Measurements from ENCODE around the gene GTF2A1L. TPM values are rescaled to one million over a fixed set of nuclear protein-coding genes. Genes with fewer than 3 reads are reported as not detected.

Gene GTF2A1L
- total and polyA plus RNA-seq, 4 donors, result 0.02 to 0.67 TPM; not detected in 2

DNA sequence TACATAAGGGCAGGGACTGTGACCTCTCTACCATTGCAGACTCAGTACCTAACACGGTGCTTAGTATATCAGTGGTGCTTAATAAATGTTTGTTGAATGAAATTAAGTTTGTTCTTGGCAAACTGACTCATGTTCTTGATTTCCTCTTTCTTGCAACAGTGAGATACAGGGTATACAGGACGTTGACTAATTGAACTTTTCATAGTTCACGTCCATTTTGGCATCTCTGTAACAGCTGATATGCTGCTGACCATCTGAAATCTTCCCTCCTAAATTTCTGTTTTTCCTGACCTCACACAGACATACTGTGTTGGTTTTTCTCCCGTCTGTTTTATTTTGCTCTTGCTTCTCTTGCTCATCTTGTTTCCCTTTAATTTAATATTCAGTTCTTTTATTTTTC lies 93.7 kb downstream of the GTF2A1L start:
- Histone ChIP-seq H3K36me3 (ENCODE audit: control insufficient read depth in 4 of 4, insufficient read depth in 3 of 4, low read depth in 1 of 4, low read length in 3 of 4) (no peaks in the 10 kb centered on the region), H3K4me3 (ENCODE audit: low read depth in 1 of 3, low read length in 3 of 3) (no peak overlapping the region), H3K27ac (ENCODE audit: low read depth in 1 of 2, low read length in 2 of 2) (no peak overlapping the region), H3K9me3 (ENCODE audit: control insufficient read depth in 4 of 4, low read length in 3 of 4) (no peaks in the 10 kb centered on the region), H3K4me1 (ENCODE audit: control insufficient read depth in 4 of 4, insufficient read depth in 4 of 4, low read length in 3 of 4) (no peaks in the 10 kb centered on the region), H3K9ac (ENCODE audit: low read depth in 1 of 2, low read length in 2 of 2) (no peak overlapping the region), H3K27me3 (ENCODE audit: control insufficient read depth in 4 of 4, insufficient read depth in 4 of 4, low read length in 3 of 4) (no peaks in the 10 kb centered on the region)
- no peak for TF ChIP-seq FOXA1 (IDR thresholded peaks at IDR 0.05)
- TF ChIP-seq JUND (IDR thresholded peaks at IDR 0.05), result no peak
- TF ChIP-seq MAX (IDR thresholded peaks at IDR 0.05), result no peak
- no peak for TF ChIP-seq TAF1 (conservative IDR thresholded peaks at IDR 0.05)
- no peak for TF ChIP-seq GABPA (IDR thresholded peaks at IDR 0.05 in 1 of 2, conservative IDR thresholded peaks at IDR 0.05 in 1 of 2)
- TF ChIP-seq NR2F2 (IDR thresholded peaks at IDR 0.05), result no peak
- TF ChIP-seq RAD21 (IDR thresholded peaks at IDR 0.05), result no peak
- TF ChIP-seq YY1 (IDR thresholded peaks at IDR 0.05), result no peak
- TF ChIP-seq, protein P1, sequence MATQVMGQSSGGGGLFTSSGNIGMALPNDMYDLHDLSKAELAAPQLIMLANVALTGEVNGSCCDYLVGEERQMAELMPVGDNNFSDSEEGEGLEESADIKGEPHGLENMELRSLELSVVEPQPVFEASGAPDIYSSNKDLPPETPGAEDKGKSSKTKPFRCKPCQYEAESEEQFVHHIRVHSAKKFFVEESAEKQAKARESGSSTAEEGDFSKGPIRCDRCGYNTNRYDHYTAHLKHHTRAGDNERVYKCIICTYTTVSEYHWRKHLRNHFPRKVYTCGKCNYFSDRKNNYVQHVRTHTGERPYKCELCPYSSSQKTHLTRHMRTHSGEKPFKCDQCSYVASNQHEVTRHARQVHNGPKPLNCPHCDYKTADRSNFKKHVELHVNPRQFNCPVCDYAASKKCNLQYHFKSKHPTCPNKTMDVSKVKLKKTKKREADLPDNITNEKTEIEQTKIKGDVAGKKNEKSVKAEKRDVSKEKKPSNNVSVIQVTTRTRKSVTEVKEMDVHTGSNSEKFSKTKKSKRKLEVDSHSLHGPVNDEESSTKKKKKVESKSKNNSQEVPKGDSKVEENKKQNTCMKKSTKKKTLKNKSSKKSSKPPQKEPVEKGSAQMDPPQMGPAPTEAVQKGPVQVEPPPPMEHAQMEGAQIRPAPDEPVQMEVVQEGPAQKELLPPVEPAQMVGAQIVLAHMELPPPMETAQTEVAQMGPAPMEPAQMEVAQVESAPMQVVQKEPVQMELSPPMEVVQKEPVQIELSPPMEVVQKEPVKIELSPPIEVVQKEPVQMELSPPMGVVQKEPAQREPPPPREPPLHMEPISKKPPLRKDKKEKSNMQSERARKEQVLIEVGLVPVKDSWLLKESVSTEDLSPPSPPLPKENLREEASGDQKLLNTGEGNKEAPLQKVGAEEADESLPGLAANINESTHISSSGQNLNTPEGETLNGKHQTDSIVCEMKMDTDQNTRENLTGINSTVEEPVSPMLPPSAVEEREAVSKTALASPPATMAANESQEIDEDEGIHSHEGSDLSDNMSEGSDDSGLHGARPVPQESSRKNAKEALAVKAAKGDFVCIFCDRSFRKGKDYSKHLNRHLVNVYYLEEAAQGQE (IDR thresholded peaks at IDR 0.05), result no peak
- TF ChIP-seq HNF4A (conservative IDR thresholded peaks at IDR 0.05), result no peak
- TF ChIP-seq HNF4G (IDR thresholded peaks at IDR 0.05), result no peak
- TF ChIP-seq ATF3 (IDR thresholded peaks at IDR 0.05), result no peak
- no peak for TF ChIP-seq SP1 (IDR thresholded peaks at IDR 0.05)
- TF ChIP-seq, protein P2, sequence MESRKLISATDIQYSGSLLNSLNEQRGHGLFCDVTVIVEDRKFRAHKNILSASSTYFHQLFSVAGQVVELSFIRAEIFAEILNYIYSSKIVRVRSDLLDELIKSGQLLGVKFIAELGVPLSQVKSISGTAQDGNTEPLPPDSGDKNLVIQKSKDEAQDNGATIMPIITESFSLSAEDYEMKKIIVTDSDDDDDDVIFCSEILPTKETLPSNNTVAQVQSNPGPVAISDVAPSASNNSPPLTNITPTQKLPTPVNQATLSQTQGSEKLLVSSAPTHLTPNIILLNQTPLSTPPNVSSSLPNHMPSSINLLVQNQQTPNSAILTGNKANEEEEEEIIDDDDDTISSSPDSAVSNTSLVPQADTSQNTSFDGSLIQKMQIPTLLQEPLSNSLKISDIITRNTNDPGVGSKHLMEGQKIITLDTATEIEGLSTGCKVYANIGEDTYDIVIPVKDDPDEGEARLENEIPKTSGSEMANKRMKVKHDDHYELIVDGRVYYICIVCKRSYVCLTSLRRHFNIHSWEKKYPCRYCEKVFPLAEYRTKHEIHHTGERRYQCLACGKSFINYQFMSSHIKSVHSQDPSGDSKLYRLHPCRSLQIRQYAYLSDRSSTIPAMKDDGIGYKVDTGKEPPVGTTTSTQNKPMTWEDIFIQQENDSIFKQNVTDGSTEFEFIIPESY (IDR thresholded peaks at IDR 0.05), result no peak
- TF ChIP-seq RXRA (IDR thresholded peaks at IDR 0.05), result no peak
- 39% methylated on average over 4 of the region's 4 CpGs for WGBS
- no peak for DNase-seq (ENCODE audit: low spot score)

- no peak overlapping the region for H3K4me3 ChIP-seq (ENCODE audit: low read depth in 1 of 3, low read length in 3 of 3)
- WGBS, result 54% methylated on average over 2 of the region's 2 CpGs
- TF ChIP-seq JUND (IDR thresholded peaks at IDR 0.05), result no peak
- no peak for TF ChIP-seq FOXA2 (IDR thresholded peaks at IDR 0.05)
- no peak for TF ChIP-seq MAX (IDR thresholded peaks at IDR 0.05)
- TF ChIP-seq, protein P2 (IDR thresholded peaks at IDR 0.05), result no peak
- no peak for TF ChIP-seq HNF4G (IDR thresholded peaks at IDR 0.05)
- TF ChIP-seq TAF1 (conservative IDR thresholded peaks at IDR 0.05), result no peak
- no peak for TF ChIP-seq HNF4A (conservative IDR thresholded peaks at IDR 0.05)
- TF ChIP-seq YY1 (IDR thresholded peaks at IDR 0.05), result no peak
- no peak for TF ChIP-seq NR2F2 (IDR thresholded peaks at IDR 0.05)
- TF ChIP-seq GABPA (IDR thresholded peaks at IDR 0.05 in 1 of 2, conservative IDR thresholded peaks at IDR 0.05 in 1 of 2), result no peak
- TF ChIP-seq FOXA1 (IDR thresholded peaks at IDR 0.05), result no peak
- no peak for TF ChIP-seq EGR1 (IDR thresholded peaks at IDR 0.05; ENCODE audit: low read depth in 2 of 2)
- TF ChIP-seq CTCF (IDR thresholded peaks at IDR 0.05; ENCODE audit: low read depth, low read length, missing input control), result no peak
- TF ChIP-seq, protein P1 (IDR thresholded peaks at IDR 0.05), result no peak
- TF ChIP-seq SP1 (IDR thresholded peaks at IDR 0.05), result no peak
Observed at GRCh38 chr2:48712151-48712550, 94.5 kb downstream of the GTF2A1L start.

More at GRCh38 chr2:48712151-48712550, 94.5 kb downstream of the GTF2A1L start:
- Histone ChIP-seq H3K36me3 (ENCODE audit: control insufficient read depth in 4 of 4, insufficient read depth in 3 of 4, low read depth in 1 of 4, low read length in 3 of 4) (no peaks in the 10 kb centered on the region), H3K27ac (ENCODE audit: low read depth in 1 of 2, low read length in 2 of 2) (no peak overlapping the region), H3K9ac (ENCODE audit: low read depth in 1 of 2, low read length in 2 of 2) (no peak overlapping the region), H3K9me3 (ENCODE audit: control insufficient read depth in 4 of 4, low read length in 3 of 4) (no peaks in the 10 kb centered on the region), H3K27me3 (ENCODE audit: control insufficient read depth in 4 of 4, insufficient read depth in 4 of 4, low read length in 3 of 4) (no peaks in the 10 kb centered on the region), H3K4me1 (ENCODE audit: control insufficient read depth in 4 of 4, insufficient read depth in 4 of 4, low read length in 3 of 4) (no peaks in the 10 kb centered on the region)
- no peak for DNase-seq (ENCODE audit: low spot score)
